Hematopoietic multipotent progenitor cell treated with erythropoietin and hydrocortisone succinate and interleukin-3 and kit ligand, for 4 days (in vitro differentiated cells): ENCODE results near the gene ZKSCAN2.

Experiments used
- DNase-seq: peaks from one replicate; pipeline ENCODE4 v3.0.0-alpha.2; 2015

ZKSCAN2 gene

DNA sequence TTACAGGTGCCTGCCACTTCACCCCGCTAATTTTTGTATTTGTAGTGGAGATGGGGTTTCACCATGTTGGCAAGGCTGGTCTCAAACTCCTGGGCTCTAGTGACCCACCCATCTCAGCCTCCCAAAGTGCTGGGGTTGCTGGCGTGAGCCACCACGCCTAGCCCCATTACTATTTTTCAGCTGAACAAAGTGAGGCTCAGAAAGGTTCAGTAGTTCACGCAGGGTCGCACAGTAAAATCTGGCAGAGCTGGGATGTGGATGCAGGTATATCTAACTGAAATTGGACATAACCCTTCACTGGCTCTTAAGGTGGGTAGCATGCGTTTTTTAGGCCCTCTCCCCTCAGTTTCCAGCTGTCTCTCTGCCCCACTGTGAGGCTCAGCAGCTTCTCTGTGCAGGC is 33.7 kb downstream of the ZKSCAN2 start:
- DNase-seq: no peak

DNA sequence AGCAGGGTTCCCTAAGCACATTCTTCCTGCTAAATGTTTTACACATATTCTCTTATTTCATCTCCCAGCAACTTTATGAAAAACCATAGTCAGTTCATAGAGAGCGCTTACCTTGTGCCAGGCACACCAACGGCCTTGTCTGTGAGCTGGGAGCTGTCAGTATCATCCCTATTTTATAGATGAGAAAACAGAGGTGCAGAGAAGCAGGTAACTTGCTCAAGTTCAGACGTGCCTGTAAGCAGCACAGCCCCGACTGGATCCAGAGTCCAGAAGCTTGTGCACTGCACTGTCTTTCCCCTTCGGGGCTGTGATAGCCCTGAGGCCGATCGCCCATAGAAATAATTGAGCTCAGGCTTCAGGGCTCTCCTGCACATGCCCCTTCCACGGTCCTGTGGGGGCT is 34.7 kb downstream of the ZKSCAN2 start:
- no peak for DNase-seq

DNA sequence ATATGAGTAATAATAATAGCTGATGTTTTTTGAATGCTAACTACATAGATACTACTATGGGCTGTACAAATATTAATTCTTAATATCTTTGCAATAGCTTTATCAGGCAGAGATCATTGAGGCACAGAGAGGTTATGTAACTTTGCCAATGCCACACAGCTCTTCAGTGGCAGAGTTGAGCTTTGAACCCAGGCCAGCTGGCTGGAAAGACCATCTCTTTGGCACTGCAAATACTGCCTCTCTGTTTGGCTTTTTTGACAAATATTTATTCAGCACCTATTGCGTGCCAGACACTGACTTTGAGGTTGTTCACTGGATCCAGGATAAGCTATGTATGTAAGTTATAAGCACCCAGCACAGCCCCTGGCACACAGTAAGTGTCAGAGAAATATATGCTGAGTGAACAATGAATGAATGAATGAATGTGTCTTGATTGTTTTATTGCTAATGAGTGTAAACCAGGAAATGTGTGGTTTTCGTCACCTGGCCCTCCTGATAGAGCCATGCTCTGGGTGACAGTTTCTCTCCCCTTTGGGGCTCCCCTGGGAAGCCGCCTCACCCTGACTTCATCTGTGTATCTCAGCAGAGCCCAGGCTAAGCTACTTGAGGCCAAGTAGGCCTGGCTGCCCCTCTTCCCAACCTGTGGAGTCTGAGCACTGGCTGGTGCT is 38.4 kb downstream of the ZKSCAN2 start:
- DNase-seq: no peak

DNA sequence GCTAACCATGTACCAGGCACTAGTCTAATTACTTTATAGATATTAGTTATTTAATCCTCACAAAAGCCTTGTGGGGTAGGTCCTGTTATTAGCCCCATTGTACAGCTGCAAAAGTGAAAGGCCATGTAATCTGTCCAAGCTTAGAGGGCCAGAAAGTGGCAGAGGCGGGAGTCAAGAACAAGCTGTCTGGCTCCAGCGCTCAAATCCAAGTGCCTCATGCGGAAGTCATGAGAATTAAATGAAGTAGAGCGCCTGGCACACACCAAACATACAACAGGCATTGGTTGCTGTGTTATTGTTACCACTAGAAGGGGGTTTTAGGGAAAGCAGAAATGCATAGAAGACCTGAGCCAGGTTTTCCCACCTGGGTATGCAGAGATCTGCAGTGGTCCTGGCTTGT is 39.7 kb downstream of the ZKSCAN2 start:
- DNase-seq: no peak

DNA sequence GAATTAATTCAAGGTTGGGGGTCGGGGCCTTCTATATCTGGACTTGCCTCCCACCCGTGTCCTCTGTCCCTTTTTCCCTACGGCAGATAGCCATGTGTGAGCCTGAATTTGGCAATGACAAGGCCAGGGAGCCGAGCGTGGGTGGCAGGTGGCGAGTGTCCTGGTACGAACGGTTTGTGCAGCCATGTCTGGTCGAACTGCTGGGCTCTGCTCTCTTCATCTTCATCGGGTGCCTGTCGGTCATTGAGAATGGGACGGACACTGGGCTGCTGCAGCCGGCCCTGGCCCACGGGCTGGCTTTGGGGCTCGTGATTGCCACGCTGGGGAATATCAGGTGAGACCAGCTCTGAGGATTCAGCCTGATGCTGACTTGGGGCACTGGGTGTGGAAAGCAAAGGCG is 40.5 kb downstream of the ZKSCAN2 start:
- no peak for DNase-seq

DNA sequence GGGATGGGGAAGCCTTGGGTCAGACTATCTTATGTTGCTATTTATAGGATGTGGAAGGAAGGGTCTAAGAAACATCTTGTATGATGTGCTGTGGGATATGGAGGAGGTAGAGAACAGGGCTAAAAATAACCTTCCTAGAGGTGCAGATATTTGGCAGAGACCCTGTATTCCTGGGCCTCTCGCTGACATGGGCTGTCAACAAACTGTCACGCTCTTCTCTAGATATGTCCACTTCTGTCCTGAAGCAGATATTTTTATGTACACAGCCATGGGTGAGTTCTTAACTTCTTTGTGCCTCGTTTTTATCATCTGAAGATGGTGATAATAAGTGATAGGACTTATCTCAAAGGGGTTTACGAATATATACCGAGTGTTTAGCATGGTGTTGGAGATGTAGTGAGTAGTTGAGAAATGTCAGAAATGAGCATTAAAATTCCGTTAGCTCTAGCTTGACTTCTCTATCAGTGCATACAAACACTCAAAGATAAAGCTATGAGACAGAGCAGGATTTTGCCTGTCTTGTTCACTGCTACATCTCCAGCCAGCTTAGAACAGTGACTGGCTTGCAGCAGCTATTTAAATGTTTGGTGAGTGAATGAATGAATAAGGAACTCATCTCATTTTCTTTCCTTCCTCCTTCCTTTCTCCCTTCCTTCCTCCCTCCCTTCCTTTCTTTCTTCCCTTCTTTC is 43.8 kb downstream of the ZKSCAN2 start:
- no peak for DNase-seq

DNA sequence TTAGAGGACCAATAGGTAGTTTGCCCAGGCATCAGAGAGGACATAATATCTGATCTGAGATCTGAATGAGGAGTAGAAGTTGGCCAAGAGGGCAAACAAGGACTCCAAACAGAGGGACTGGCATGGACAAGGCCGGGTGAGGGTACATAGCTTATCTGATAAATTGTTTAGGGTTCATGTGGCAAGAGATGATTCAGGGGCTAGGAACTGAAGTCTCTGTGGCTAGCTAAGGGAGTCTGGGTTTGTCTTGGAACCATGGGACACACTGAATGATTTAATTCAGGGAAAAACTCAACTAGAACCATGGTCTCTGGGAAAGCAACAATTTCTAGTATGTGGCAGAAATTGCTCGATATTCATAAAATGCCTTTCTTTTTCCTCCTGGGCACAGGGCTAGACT is 45.0 kb downstream of the ZKSCAN2 start:
- DNase-seq: no peak

DNA sequence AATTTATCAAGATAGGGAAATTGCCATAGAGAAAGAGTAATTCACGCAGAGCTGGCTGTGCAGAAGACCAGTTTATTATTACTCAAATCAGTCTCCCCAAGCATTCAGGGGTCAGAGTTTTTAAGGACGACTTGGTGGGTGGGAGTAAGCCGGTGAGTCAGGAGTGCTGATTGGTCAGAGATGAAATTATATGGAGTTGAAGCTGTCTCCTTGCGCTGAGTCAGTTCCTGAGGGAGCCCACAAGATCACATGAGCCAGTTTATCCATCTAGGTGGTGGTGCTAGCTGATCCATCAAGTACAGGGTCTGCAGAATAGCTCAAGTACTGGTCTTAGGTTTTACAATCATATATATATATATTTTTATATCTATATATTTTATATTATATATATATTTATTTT is 46.9 kb downstream of the ZKSCAN2 start:
- peak; percentile 92 for DNase-seq

DNA sequence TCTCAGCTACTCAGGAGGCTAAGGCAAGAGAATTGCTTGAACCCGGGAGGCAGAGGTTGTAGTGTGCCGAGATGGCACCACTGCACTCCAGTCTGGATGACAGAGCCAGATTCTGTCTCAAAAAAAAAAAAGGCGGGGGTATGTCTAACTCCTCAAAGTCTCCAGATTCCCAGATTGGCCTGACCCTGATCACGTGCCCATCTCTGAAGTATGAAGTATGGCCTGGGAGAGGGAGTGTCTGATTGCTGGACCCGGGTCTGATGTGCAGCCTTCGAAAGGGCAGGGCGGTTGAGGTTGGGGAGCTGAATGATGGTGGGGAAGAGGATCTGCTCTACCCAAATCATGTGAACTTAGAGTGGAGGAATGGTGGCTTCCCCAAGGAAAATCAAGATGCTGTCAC is 58.2 kb downstream of the ZKSCAN2 start:
- no peak for DNase-seq

DNA sequence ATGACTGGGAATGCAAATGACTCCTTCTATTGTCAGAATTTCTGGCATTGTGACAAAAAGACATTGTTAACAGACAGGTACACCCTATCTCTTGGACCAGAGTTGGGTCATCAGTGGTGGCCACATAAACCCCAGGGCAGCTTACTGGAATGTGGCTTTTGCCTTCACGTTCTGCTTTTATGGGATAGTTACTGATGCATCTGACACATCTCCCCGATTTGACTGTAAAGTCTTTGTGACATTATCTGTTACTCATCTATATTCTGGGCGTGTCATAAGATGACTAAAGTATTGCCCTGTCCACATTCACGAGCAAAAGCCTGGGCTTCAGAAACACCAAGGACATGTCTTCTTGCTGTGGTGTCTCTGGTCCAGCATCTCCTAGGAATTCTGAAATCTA is 59.6 kb downstream of the ZKSCAN2 start:
- DNase-seq: no peak

DNA sequence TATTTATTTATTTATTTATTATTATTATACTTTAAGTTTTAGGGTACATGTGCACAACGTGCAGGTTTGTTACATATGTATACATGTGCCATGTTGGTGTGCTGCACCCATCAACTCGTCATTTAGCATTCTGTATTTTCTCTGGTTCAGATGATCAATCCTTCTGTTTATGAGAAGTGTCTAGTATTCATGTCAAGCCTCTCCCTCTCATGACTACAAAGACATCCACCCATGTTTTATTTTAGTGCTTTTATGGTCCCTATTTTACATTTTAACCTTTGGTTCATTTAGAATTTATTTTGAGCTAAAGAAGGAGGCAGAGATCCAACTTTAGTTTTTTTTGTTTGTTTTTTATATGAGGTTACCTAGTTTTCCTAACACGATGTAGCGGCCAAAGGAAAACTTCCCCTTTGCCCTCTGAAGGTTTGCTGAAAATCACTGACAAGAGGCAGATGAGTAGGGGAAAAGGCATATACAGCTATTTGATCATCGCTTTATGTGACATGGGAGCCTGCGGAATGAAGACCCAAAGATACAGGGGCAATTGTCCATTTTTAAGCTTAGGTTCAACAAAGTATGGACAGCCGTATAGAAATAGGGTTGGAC is 63.3 kb downstream of the ZKSCAN2 start:
- no peak for DNase-seq

DNA sequence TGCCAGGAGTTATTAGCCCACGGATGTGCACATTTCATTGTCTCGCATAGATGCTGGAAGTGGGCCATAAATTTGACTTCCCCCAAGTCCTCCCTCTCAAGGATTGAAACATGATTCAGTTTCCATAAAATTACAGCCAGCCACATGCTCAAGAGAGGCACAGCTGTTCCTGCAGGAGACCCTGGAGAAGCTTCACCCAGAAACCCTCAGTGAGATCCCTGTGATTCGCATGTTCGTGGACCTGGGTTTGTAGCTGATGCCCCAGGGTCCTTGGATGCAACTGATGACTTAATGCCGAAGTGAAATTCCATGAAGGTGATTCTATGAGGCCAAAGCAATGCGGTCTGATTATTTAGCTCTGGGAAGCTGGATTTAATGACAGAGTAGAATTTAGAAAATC is 65.5 kb downstream of the ZKSCAN2 start:
- DNase-seq: no peak

DNA sequence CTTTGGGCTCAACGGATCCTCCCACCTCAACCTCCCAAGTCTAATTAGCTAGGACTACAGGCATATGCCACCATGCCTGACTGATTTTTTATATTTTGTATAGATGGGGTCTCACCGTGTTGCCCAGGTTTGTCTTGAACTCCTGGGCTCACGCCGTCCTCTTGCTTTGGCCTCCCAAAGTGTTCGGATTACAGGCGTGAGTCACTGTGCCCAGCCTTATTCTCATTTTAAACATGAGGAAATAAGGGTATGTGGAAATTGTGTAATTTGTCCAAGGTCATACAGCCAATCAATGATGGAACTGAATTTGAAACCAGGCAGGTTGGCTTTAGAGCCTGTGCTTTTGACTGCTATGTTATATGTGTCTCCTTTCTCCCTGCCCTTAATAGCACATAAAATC is 68.3 kb downstream of the ZKSCAN2 start:
- no peak for DNase-seq

DNA sequence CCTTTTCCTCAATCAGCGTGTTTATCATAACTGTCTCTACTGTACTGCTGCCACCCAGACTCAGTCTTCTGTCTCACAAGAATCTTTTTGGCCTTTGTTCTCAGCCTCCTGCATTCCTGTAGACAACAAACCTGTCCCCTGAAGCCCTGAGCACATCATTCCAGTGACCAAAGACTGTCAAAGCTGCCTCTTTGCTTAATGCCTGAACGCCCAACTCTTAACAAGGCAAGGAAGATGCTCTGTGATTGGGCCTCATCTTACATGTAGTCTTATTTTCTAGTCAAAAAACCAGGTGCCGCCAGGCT is 70.2 kb downstream of the ZKSCAN2 start:
- DNase-seq: no peak
